Measurements from ENCODE around the gene MAGIX.

Gene MAGIX

GRCh38 chrX:49155243-49155899 lies 7.2 kb upstream of the MAGIX start:
- H3K27me3 ChIP-seq (ENCODE audit: insufficient read depth, low read depth) = no peaks in the 10 kb centered on the region
- no peak overlapping the region for H3K27ac ChIP-seq
- no peak for TF ChIP-seq CTCF (conservative IDR thresholded peaks at IDR 0.05; ENCODE audit: low read depth, low read length)

GRCh38 chrX:49155900-49156837 lies 6.4 kb upstream of the MAGIX start:
- H3K9ac ChIP-seq = peak overlapping the region; percentile 44; the same call in 1 of the 2 replicates
- no peaks in the 10 kb centered on the region for H3K36me3 ChIP-seq (ENCODE audit: insufficient read depth)
- H3K4me2 ChIP-seq = peak overlapping the region; percentile 51; the same call in 1 of the 2 replicates
- no peaks in the 10 kb centered on the region for H3K79me2 ChIP-seq (ENCODE audit: insufficient read depth, low read depth)
- peak overlapping the region; percentile 36; the same call in 1 of the 2 replicates for H3K27ac ChIP-seq
- H2AFZ ChIP-seq (ENCODE audit: low read depth) = peak overlapping the region; percentile 52
- peak; percentile 52; the same call in 1 of the 2 replicates for TF ChIP-seq CTCF (conservative IDR thresholded peaks at IDR 0.05; ENCODE audit: low read depth, low read length)
- H4K20me1 ChIP-seq (ENCODE audit: insufficient read depth) = no peaks in the 10 kb centered on the region
- no peaks in the 10 kb centered on the region for H3K27me3 ChIP-seq (ENCODE audit: insufficient read depth, low read depth)
- no peaks in the 10 kb centered on the region for H3K4me1 ChIP-seq (ENCODE audit: low read depth, poor library complexity, severe bottlenecking)
- H3K4me3 ChIP-seq (IDR thresholded peaks at IDR 0.05; ENCODE audit: insufficient read depth, low read depth, low read length) = no peak overlapping the region

More at GRCh38 chrX:49155243-49155899, 7.2 kb upstream of the MAGIX start:
- Histone ChIP-seq H3K79me2 (ENCODE audit: insufficient read depth, low read depth) (no peaks in the 10 kb centered on the region), H2AFZ (ENCODE audit: low read depth) (peak overlapping the region; percentile 52), H3K4me1 (ENCODE audit: low read depth, poor library complexity, severe bottlenecking) (no peaks in the 10 kb centered on the region), H4K20me1 (ENCODE audit: insufficient read depth) (no peaks in the 10 kb centered on the region), H3K36me3 (ENCODE audit: insufficient read depth) (no peaks in the 10 kb centered on the region), H3K4me2 (peak overlapping the region; percentile 51; the same call in 1 of the 2 replicates), H3K4me3 (IDR thresholded peaks at IDR 0.05; ENCODE audit: insufficient read depth, low read depth, low read length) (no peak overlapping the region), H3K9ac (no peak overlapping the region)

DNA sequence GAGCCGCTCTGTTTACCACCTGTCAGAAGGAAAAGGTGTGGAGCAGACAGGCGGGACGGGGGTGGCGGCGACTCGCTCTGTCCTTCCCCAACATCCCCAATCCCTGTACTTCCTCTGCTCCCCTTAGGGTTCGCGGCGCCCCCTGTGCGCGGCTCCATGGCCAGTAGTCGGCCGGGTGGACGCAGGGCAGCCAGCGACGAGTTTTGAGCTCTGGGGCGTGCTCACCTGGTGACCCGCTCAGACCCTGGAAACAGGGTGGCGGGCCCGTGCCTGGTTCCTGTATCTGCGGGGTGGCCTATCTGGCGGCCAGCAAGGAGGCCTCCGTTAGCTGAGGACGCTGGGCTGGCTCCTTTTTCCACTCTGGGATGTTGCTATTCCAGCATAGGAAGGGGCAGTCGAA lies 5.4 kb upstream of the MAGIX start:
- Histone ChIP-seq H3K27me3 (ENCODE audit: insufficient read depth, low read depth) (no peaks in the 10 kb centered on the region), H3K4me2 (no peak overlapping the region), H2AFZ (ENCODE audit: low read depth) (no peak overlapping the region), H3K9ac (no peak overlapping the region), H4K20me1 (ENCODE audit: insufficient read depth) (no peaks in the 10 kb centered on the region), H3K4me3 (IDR thresholded peaks at IDR 0.05; ENCODE audit: insufficient read depth, low read depth, low read length) (no peak overlapping the region), H3K4me1 (ENCODE audit: low read depth, poor library complexity, severe bottlenecking) (no peaks in the 10 kb centered on the region), H3K27ac (no peak overlapping the region), H3K36me3 (ENCODE audit: insufficient read depth) (no peaks in the 10 kb centered on the region), H3K79me2 (ENCODE audit: insufficient read depth, low read depth) (no peaks in the 10 kb centered on the region)
- no peak for TF ChIP-seq CTCF (conservative IDR thresholded peaks at IDR 0.05; ENCODE audit: low read depth, low read length)

- Histone ChIP-seq H3K36me3 (ENCODE audit: insufficient read depth) (no peaks in the 10 kb centered on the region), H2AFZ (ENCODE audit: low read depth) (no peak overlapping the region), H3K4me1 (ENCODE audit: low read depth, poor library complexity, severe bottlenecking) (peaks cover 7% of the 10 kb centered on the region), H3K27ac (no peak overlapping the region), H3K4me2 (no peak overlapping the region), H3K9ac (no peak overlapping the region), H3K4me3 (IDR thresholded peaks at IDR 0.05; ENCODE audit: insufficient read depth, low read depth, low read length) (no peak overlapping the region), H3K79me2 (ENCODE audit: insufficient read depth, low read depth) (no peaks in the 10 kb centered on the region), H3K27me3 (ENCODE audit: insufficient read depth, low read depth) (no peaks in the 10 kb centered on the region), H4K20me1 (ENCODE audit: insufficient read depth) (no peaks in the 10 kb centered on the region)
- no peak for TF ChIP-seq CTCF (conservative IDR thresholded peaks at IDR 0.05; ENCODE audit: low read depth, low read length)
Observed at GRCh38 chrX:49160908-49161307, 1.6 kb upstream of the MAGIX start.

All from KMS-11 (cell line).